Fibroblast of skin of abdomen (primary cell): ENCODE data around the gene EXOC4.
"Not testable (repeated sequence)": the region's sequence is repeated elsewhere in the genome, so short reads cannot be mapped to it uniquely, and the experiment has no call there.

Source experiments
- DNase-seq: peaks from one replicate; pipeline ENCODE4 v3.0.0-alpha.2; 2013

EXOC4 gene

GRCh38 chr7:133769668-133770067, 516.8 kb downstream of the EXOC4 start:
- DNase-seq: no peak

GRCh38 chr7:133770863-133771492, 518.1 kb downstream of the EXOC4 start:
- DNase-seq: peak; percentile 49

- DNase-seq: no peak
Observed at GRCh38 chr7:133771788-133772419, 519.0 kb downstream of the EXOC4 start.

- DNase-seq: no peak
Observed at GRCh38 chr7:133773601-133774000, 520.7 kb downstream of the EXOC4 start.

GRCh38 chr7:133775201-133775600, 522.3 kb downstream of the EXOC4 start:
- DNase-seq: no peak

GRCh38 chr7:133776266-133776665, 523.4 kb downstream of the EXOC4 start:
- no peak for DNase-seq

GRCh38 chr7:133777701-133778100, 524.8 kb downstream of the EXOC4 start:
- DNase-seq: no peak

GRCh38 chr7:133778472-133778871, 525.6 kb downstream of the EXOC4 start:
- DNase-seq: no peak

GRCh38 chr7:133779538-133779937, 526.7 kb downstream of the EXOC4 start:
- DNase-seq: not testable (repeated sequence)

GRCh38 chr7:133780912-133781311, 528.0 kb downstream of the EXOC4 start:
- no peak for DNase-seq

- no peak for DNase-seq
Observed at GRCh38 chr7:133781486-133782090, 528.7 kb downstream of the EXOC4 start.

- DNase-seq: no peak
Observed at GRCh38 chr7:133782470-133782869, 529.6 kb downstream of the EXOC4 start.

- DNase-seq: peak; percentile 25
Observed at GRCh38 chr7:133783276-133783675, 530.4 kb downstream of the EXOC4 start.

GRCh38 chr7:133784486-133785001, 531.7 kb downstream of the EXOC4 start:
- no peak for DNase-seq

- no peak for DNase-seq
Observed at GRCh38 chr7:133786401-133786937, 533.6 kb downstream of the EXOC4 start.

GRCh38 chr7:133789974-133790373, 537.1 kb downstream of the EXOC4 start:
- DNase-seq: peak; percentile 66

- DNase-seq: no peak
Observed at GRCh38 chr7:133790911-133791310, 538.0 kb downstream of the EXOC4 start.

- DNase-seq: no peak
Observed at GRCh38 chr7:133794479-133794878, 541.6 kb downstream of the EXOC4 start.

- no peak for DNase-seq
Observed at GRCh38 chr7:133795068-133795665, 542.3 kb downstream of the EXOC4 start.

GRCh38 chr7:133796782-133797745, 544.2 kb downstream of the EXOC4 start:
- no peak for DNase-seq

- no peak for DNase-seq
Observed at GRCh38 chr7:133797818-133798520, 545.1 kb downstream of the EXOC4 start.
